Smooth muscle cell of the coronary artery (primary cell): ENCODE data around the gene INSYN1. TPM values are rescaled to one million over a fixed set of nuclear protein-coding genes. Genes with fewer than 3 reads are reported as not detected.

Source experiments
- total RNA-seq: library from RNA; depleted of rRNA; stranded (reverse); fragments of >200 nt; gene quantifications from 2 replicates; pipeline ENCODE4 v1.2.3, GENCODE V29; 2014; ENCODE audit warnings: low replicate concordance

The INSYN1 gene, protein sequence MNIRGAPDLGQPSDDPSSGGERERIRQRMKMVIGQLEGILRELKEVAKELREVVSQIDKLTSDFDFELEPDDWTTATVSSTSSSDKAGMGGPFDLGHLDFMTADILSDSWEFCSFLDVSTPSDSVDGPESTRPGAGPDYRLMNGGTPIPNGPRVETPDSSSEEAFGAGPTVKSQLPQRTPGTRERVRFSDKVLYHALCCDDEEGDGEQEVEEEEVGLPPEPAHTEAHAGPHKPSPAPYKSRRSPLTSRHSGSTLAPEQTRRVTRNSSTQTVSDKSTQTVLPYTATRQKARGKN
- 0.45 and 20.1 TPM in 2 replicates for total RNA-seq

GRCh38 chr15:73753250-73754130 lies at the start of gene INSYN1:
TSS of gene INSYN1 (minus strand) at chr15:73753351. CDS start at chr15:73751130, 2,221 bp downstream.

Other genes starting within 250 kb of the INSYN1 start
- 103 and 117 TPM in 2 replicates for gene NPTN, start 120.0 kb downstream of the INSYN1 start, total RNA-seq
- 85.0 and 183 TPM in 2 replicates for gene CD276, start 69.0 kb downstream of the INSYN1 start, total RNA-seq
- gene TBC1D21, start 120.2 kb upstream of the INSYN1 start, total RNA-seq, result not detected in 2 replicates
- gene LOXL1, start 173.1 kb upstream of the INSYN1 start, total RNA-seq, result 126 and 130 TPM in 2 replicates
- 7.8 and 18.5 TPM in 2 replicates for gene STOML1, start 238.9 kb upstream of the INSYN1 start, total RNA-seq
- gene PML, start 241.4 kb upstream of the INSYN1 start, total RNA-seq, result 10.9 and 20.4 TPM in 2 replicates